Stimulated activated CD4-positive, alpha-beta T cell treated with anti-CD3 and anti-CD28 coated beads, Interleukin-1b, Interleukin-23, amount 100 ng/mL, for 24 hours (primary cell): ENCODE measurements around the gene PMM1.
"Not testable (repeated sequence)": the region's sequence is repeated elsewhere in the genome, so short reads cannot be mapped to it uniquely, and the experiment has no call there.

Experiments used
- DNase-seq, 4 experiments: peaks; one replicate each; pipeline ENCODE4 v3.0.0-alpha.2; 2020; ENCODE audit warnings: low read depth in 4 of 4, low spot score in 1 of 4

The PMM1 gene

DNA sequence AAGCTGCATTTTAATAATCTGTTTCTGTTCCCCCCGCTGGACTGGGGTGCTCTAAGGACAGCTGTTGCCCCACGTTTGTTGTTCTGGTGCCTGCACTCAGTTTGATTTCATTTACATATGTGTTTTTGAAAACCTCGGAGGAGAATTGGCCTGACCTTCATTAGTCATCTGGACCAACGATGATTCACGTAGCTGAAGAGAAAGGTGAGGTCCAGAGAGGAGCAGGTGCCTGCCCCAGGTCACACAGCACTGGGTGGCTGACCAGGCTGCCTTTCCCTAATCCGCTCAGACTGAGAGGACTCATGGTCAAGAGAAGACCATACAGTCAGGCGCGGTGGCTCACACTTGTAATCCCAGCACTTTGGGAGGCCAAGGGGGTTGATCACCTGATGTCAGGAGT lies 25.1 kb downstream of the PMM1 start:
- no peak for DNase-seq

DNA sequence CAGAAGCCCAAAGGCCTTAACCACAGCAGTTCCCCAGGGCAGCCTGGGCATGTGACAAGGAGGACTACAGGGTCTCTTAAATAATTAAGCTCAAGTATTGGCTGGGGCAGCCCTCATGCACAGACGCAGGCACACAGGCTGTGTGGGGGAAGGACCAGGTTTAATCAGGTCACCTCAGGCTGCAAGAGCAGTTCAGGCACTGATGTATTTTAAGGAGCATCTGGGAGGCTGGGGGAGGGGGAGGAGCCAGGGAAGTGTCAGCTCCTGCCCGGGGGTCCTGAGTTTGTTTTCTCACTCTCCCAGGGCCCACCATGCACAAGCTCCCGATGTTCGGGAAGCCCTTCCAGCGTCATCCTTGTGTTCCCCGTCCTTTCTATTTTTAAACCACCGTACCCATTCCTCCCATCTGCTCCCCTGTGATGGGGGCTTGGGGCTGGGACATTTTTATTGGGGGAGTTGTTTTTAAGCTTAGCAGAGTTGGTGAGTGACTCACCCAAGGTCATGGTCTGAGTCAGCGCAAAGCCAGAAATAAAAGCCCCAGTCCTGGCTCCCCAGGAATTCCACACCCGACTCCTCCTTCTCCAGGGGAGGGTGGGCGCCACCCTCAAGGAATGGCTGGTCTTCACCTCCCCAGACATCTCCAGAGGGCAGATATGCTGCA lies 26.5 kb downstream of the PMM1 start:
- DNase-seq = no peak

DNA sequence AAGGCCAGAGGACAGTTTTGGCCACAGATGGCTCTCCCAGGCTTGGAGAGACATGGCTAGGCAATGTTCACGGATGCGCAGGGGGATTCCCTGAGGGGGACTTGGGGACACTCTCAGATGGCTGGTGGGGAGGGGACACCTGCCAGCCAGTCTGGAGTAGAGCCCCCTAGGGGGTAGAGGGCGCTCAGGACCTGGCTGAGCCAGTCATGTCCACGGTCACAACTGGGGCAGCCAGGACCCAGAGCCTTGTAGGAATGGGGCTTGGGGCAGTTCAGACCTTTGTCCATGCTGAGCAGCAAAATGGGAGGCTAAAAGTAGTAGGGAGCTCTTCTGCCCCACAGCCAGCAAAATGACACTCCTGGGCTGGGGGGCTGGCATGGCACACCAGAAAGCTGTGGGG lies 27.2 kb downstream of the PMM1 start:
- DNase-seq = no peak

DNA sequence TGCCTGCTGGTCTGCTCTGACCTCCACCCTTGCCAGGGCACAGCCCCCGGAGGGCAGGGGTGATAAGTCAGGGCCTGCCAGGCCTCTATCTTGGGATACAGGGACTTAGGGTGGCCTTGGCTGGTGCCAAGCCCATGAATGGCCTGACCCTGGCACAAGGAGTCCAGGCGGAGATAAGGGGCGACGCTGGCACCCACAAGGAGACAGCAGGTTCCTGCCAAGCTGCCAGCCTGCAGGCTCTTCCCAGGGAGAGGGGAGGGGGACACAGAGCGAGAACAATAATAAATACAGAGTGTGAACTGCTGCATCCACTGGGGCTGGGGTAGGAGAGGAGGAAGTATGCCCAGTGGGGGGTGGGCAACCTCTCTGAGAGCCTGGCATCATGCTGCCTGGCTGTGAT lies 27.9 kb downstream of the PMM1 start:
- no peak for DNase-seq

DNA sequence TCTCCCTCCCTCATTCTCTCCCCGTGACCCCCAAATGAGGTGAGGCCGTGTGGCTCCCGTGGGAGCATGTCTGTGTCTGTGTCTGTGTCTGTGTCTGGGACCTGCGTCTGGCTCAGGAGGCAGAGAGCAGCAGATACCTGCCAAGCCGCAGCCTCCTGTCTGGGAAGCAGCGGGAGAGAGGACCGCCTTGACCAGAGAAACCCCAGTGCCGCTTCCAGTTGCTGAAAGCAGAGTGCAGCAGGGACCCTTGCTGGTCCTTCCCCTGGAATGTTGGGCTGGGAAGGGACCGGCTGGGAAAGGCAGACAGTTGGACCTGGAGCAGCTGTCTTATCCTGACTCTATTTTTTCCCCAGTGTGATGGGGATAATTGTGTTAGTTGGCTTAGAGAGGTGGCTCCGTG lies 28.3 kb downstream of the PMM1 start:
- DNase-seq = no peak

DNA sequence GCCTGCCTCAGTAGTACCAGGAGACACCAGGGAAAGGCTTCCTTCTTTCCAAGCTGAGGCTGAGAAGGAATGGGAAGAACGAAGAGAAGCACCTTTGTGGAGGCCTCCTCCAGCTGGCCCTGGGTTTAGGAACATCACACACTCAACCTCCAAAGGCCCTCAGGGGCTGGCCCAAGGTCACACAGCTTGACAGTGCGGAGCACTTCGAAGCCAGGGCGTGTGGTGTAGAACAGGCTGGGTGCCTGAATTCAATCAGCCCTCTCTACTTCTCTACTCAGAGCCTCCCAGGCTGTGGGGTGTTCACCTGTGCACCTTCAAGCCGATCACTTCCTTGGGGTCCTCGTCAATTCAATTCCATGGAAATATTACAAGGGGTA lies 29.6 kb downstream of the PMM1 start:
- no peak for DNase-seq

DNA sequence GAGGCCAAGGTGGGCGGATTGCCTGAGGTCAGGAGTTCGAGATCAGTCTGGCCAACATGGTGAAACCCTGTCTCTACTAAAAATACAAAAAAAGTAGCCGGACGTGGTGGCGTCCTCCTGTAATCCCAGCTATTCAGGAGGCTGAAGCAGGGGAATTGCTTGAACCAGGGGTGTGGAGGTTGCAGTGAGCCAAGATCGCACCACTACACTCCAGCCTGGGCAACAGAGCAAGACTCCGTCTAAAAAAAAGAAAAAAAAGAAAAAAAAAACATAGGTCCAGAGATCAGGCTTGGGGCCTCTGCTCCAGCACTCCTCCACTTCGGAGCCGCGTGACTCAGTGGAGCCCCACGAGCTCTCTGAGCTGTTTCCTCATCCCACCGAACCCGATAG lies 31.4 kb downstream of the PMM1 start:
- not testable (repeated sequence) for DNase-seq

DNA sequence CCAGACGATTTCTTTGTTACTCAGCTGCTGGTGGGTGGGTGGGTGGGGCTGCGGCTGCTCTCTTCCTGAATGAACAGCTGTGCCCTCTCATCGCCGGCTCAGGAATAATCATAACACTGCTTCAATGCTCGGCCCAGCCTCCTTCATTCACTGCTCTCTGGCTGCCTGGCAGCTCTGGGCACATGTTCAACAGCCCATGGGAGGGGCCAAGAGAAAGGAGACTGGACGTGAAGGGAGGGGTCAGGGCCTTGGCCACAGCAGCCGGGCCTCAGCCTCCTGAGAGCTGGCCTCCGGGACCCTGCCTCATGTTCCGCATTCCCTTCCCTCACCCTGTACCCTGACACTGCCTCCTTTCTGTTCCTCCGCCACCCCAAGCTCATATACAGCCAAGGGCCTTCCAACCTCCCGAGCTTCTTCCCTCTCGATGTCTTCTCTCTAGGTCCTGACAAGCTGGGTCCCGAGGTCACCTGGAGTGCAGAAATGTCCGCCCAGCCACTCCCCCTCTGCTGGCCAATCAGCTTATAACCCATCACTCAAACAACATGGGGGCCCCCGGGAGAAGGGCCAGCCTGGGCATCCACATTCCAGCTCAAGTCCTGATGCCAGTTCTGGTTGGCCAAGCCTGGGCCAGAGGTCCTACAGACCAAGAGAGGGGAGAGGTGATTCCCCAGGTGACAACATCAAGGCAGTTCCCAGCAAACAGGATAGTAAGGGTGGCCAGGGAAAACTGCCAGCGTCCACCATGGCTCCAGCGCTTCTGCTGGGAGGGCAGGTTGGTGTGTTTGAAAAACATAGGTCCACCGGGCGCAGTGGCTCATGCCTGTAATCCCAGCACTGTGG lies 32.0 kb downstream of the PMM1 start:
- DNase-seq = no peak

DNA sequence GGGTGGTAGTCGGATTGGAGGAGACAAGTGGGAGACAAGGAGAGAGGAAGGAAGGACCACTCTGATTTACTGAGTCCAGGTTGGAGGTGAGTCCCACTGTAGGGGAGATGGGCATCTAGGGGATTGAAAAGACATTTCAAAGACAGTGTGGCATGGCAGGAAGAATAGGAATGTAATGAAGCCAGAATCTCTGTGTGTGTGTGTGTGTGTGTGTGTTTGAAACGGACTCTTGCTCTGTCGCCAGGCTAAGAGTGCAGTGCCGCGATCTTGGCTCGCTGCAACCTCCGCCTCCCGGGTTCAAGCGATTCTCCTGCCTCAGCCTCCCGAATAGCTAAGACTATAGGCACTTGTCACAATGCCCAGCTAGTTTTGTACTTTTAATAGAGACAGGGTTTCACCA lies 33.1 kb downstream of the PMM1 start:
- DNase-seq = no peak

DNA sequence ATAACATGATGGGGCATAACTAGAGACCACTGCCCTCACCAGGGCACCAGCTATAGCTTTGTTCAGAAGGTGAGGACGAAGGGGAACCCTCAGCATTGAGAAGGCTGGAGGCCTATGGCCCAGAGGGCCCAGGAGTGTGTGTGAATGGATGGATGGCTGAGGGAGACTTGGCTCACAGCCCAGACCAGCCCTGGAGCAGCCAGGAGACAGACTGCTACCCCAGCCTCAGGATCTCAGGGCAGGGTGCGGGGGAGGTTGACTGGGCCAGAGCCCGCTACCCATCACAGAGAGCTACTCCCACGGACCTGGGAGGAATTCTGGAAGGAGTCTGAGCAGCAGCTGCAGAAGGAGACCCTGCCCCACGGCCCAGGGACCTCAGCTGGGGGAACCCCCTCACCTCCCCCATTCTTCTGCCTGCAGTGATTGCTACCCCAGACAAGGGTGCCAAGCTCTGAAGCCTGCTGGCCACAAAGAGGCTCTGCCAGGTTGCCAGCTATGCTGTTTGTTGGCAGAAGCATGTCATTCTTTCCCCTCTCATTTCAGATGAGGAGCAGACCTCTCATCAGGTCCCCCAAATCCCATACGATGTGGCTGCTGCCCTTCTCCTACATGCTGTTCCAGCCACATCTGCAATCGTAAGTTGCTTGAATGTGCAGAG lies 34.2 kb downstream of the PMM1 start:
- DNase-seq = no peak

DNA sequence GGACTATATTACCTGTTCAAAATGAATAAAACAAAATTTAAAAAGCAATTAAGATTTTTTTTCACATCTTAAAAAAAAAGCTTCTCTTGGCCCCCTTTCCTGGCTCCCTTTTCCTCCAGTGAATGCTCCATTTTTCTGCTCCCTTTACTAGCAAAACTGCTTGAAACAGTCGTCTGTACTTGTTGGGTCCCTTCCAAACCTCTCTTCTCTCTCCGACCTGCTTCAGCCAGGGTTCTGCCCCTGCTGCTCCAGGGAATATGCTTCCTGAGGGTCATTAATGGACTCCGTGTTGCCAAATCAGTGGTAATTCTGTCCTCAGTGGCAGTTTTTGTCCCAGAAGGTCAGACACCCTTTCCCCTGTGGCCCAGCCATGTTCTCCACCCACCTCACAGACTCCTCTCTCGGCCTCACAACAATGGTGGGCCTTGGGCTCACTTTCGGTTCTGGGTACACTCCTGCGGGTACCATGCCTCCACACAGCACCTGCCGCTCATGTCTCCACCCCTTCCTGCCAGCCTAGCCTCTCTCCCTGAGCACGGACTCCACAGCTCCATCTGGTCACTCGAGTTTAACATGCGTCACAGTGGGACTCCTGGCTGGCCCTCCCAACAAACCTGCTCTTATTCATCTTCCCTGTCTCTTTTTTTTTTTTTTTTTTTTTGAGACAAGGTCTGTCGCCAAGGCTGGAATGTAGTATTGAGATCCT lies 37.6 kb downstream of the PMM1 start:
- no peak for DNase-seq

DNA sequence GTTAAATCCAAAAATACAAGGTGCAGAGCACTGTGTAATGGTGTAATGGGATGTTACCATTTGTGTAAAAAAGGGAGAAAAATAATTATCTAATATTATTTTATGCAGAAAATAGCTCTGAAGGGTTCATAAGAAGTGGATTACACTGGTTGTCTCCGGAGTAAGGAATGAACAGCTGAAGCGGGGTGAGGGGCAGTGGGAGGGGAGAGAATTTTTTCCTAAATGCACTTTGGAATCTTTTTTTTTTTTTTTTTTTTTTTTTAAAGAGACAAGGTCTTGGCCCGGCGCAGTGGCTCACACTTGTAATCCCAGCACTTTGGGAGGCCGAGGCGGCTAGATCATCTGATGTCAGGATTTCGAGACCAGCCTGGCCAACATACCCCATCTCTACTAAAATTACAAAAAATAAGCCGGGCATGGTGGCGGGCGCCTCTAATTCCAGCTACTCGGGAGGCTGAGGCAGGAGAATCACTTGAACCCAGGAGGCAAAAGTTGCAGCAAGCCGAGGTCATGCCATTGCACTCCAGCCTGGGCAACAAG lies 38.6 kb downstream of the PMM1 start:
- DNase-seq = no peak

DNA sequence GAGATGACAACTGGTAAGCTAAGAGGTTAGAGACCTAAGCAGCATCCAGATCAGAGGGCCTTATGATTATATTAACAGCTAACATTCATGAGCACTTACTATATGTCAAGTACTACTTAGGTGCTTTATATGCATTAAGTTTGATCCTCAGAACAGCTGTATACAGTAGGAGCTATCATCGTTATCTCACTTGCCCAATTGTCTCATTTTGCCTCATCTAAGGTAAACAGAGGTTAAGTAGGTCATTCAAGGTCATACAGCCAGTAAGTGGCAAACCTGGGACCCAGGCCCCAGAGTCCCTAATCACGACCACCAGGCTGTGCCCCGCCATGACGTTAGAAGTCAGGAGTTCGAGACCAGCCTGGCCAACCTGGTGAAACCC lies 40.8 kb downstream of the PMM1 start:
- DNase-seq = no peak

DNA sequence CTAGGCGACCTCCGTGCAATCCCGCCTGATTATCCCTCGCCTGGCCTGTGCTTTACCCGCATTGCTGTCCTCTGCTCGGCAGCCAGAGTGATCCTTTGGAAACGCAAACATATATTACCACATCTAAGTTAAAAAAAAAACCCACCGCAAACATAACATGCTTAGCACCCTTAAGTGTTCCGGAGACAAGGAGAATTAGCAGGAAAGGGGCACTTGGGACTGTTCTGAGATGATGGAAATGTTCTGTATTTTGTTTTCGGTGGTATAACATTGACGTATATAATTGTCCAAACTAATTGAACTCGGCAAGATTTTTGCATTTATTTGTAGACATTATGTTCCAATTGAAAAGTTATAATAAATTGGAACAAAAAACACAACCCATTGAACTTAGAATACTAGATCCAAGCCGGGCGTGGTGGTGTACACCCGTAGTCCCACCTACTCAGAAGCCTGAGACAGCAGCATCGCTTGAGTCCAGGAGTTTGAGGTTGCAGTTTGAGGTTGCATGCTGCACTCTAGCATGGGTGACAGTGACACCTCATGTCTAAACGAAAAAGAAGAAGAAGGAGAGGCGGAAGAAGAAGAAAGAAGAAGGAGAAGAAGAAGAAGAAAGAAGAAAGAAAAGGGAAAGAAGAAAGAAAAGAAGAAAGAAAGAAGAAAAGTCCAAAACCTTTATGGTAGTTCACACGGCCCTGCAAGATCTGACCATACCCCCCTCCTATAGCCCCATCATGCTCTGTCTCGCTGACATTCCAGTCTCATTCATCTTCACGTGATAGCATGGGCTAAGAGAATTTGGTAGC lies 44.8 kb downstream of the PMM1 start:
- no peak for DNase-seq

DNA sequence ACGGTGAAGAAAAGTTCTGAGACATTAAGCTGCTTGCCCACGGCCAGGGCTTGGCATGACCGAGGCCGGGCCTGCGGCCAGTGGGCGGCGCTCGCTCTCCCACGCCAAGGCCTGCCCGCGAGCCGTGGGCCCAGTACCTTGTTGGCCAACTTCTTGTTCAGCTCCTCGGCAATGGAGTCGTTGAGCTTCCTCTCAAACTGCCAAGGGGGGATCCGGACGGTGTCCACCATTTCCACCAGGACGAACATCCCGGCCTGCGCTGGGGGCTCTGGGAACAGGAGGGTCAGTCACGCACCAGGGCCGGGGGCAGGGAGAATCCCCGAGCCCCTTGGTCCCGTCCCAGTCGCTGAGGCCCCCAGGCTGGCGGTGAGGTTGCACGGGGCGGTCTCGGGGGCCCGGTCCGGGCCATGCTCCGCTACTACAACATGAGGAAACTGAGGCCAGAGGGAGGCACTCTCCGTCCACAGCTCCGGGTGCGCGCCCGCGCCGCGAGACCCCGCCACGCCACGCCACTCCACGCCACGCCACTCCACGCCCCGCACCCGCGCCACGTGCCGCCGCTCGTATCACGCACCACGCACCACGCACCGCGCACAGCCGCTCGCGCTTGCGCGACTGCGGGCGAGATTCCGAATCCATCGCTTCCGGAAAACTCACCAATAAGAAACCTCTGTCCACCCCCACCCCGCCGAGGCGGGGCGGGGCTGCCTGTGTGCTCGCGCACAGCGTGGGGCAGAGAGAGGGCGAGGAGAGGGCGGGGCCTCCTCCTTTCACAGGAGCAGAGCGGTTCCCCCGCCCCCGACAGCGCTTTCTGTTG lies 45.6 kb downstream of the PMM1 start, which contains the start of gene POLR3H:
Gene POLR3H, minus strand, starts transcription at position 617 of the 817 bp plus-strand sequence. Its CDS starts 369 bp downstream, at position 248.
- DNase-seq = peak; percentile 88 to 99 (median 92)

DNA sequence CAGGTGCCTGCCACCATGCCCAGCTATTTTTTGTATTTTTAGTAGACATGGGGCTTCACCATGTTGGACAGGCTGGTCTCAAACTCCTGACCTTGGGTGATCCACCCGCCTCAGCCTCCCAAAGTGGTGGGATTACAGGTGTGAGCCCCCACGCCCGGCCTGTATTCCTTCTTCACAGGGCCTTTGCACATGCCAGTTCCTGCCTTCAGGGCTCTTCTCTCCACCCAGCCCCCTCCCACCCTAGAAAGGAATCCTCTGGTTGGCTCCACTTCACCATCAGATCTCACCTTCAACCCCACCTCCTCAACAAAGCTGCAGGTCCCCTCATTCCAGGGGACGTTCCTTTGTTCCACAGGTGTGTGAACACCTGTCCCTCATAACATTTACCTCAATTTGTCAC lies 47.4 kb downstream of the PMM1 start:
- no peak for DNase-seq

DNA sequence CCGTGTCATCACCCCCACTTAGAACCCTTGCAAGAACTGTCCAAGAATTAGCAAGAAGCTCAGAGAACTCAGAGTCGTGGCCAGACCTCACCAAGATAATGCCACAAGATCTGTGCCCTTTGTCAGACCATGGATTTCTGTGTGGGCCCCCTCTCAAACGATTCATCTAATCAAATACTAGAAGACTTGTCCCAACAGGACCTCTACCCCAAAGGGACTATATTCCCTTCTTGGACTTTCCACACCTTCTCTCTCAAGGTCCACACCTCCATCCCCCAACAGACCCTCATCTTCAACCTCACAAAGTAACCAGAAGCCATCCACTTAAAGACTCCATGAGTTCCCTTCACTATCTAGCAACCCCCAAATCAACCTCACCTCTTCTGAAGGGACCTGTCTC lies 48.2 kb downstream of the PMM1 start:
- no peak for DNase-seq

DNA sequence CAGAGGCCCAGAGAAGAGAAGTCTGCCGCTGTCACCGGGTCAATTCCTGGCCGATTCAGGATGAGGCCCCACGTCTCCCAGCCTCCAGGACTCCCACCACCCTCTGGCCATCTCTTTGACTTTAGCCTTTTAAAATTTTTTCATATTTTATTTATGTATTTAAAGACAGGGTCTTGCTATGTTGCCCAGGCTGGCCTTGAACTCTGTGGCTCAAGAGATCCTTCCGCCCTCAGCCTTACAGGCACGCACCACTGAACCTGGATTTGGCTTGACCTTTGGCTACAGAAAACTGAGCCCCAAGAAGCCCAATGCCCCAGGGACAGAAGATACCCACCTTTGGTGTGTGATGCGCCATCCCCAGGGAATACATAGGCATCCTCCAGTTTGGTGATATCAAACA lies 49.3 kb downstream of the PMM1 start:
- no peak for DNase-seq

DNA sequence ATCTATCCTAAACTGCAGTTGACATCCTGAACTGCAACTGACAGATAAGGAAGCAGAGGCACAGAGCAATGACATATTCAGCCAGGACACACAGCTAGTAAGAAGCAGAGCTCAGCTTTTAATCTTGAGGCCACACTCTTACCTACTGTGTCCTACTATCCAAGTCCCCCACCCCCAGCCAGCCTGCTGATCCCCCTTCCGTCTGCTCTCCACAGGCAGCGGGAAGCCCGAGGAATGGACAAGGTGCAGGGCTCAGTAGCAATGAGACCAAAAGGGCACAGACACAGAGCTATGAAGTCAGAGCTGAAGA lies 49.7 kb downstream of the PMM1 start:
- DNase-seq = no peak
